ENCODE measurements around the gene CALR3.
A peak's percentile ranks its signal among the peaks of the same experiment; 100 is the strongest.
"Not testable (repeated sequence)": the region's sequence is repeated elsewhere in the genome, so short reads cannot be mapped to it uniquely, and the experiment has no call there.

Gene CALR3

DNA sequence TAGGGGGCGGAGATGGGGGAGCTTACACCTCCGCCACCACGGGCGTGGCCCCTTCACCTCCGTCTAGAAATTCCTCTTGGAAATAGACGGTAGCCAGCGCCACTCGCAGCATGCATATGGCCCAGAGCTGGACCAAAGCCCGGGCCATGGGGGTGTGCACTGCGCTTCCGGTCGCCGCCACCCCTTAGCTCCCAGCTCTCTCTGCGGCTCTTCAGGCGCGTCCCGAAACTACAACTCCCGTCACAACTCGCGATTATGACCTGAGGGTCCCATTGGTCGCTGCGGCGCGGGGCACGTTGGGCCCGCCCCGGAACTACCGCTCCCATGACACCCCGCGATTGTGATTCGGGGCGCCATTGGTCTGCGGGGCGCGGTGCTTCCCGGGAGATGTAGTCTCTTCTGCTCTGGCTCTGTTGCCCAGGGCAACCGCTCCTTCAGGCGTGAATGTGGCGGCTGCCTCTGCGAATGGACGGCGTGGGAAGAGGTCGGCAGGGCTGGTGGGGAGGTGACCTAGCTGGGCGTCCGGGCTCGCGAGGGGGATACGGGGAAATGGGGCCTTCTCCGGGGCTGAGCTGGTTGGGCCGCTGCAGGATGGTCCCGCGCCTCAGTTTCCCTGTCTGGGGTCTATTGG, at the start of gene CALR3, which contains the start of gene C19orf44:
Gene CALR3 (minus strand): TSS at position 186 of the 631 bp plus-strand sequence. CDS start 38 bp downstream, at position 148.
Gene C19orf44 (plus strand): TSS at position 413 of the 631 bp plus-strand sequence. CDS start 4,399 bp downstream, outside the sequence.
- peak; percentile 97 for FAIRE-seq

GRCh38 chr19:16544473-16545231, 48.7 kb upstream of the CALR3 start:
- no peak for FAIRE-seq

DNA sequence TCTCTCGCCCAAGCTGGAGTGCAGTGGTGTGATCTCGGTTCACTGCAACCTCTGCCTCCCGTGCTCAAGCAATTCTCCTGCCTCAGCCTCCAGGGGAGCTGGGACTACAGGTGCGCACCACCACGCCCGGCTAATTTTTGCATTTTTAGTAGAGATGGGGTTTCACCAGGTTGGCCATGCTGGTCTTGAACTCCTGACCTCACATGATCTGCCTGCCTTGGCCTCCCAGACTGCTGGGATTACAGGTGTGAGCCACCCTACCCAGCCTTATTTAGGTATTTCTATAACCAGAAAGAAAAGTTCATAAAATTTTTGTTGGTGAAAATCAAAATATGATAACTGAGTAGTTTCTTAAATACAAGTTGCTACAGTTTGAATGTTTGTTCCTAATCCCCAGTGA, 47.8 kb upstream of the CALR3 start:
- not testable (repeated sequence) for FAIRE-seq

- no peak for FAIRE-seq
Measured at GRCh38 chr19:16542910-16543472, 47.0 kb upstream of the CALR3 start.

- peak; percentile 77 for FAIRE-seq
Measured at GRCh38 chr19:16542045-16542909, 46.3 kb upstream of the CALR3 start, which contains the start of gene CHERP. TSS of gene CHERP (minus strand) at chr19:16542437. CDS start at chr19:16542378, 59 bp downstream.

GRCh38 chr19:16541526-16542044, 45.6 kb upstream of the CALR3 start:
- FAIRE-seq, result no peak

DNA sequence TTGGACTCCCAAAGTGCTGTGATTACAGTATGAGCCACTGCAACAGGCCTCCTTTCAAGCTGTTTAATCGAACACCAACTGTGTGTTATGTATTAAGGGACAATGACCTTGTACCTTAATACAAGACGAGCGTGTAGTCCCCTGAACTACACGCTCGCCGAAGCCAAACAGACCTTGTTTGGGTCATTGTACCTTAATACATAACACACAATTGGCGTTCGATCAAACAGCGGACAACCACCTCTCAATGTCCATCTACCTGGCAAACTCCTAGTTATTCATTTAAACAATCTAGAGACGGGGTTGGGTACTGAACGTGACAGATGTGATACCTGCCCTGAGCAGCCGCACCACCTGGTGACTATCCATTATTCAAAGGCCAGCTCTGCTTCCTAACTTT, 45.0 kb upstream of the CALR3 start:
- FAIRE-seq, result no peak

DNA sequence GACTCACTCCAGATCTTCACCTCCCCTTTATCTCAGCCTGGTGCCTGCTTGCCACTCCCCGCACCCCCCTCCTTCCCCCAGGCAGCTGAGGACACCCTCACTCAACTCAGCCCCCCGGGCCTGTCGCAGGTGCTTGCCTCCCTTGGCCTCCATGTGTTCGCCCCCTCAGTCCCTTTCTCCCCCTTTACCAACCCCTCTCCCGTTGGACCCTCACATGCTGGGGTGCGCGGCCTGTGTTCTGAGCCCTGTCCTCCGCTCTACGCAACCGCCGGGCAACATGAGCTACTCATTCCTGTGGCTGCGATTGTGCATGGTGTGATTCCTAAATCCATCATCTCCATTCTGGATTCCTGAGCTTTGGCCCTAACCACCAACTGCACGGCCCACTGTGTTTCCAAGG, 41.1 kb upstream of the CALR3 start:
- no peak for FAIRE-seq

GRCh38 chr19:16536130-16536529, 40.2 kb upstream of the CALR3 start:
- no peak for FAIRE-seq

DNA sequence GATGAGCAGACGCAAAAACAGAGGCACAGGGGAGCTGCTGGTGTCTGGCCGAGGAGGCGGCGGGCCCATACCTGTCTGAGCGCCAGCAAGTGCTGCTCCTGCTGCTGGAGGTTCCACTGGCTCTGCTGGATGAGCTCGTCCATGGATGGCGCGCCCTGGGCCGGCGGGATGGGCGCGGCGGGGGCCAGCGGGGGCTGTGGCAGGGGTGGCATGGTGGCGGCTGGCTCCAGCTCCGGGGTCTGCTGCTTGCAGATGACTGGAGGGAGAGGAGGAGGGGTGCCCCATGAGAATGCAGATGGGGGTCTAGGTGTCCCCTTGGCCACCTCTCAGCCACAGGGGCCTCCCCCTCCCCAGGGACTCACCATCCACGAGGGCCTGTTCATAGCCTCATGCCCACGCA, 39.4 kb upstream of the CALR3 start:
- no peak for FAIRE-seq

- FAIRE-seq, result no peak
Measured at GRCh38 chr19:16532440-16533234, 36.7 kb upstream of the CALR3 start.

GRCh38 chr19:16531380-16531669, 35.4 kb upstream of the CALR3 start:
- no peak for FAIRE-seq

GRCh38 chr19:16530540-16531379, 34.8 kb upstream of the CALR3 start:
- no peak for FAIRE-seq

- no peak for FAIRE-seq
Measured at GRCh38 chr19:16529466-16530144, 33.6 kb upstream of the CALR3 start.

- FAIRE-seq, result no peak
Measured at GRCh38 chr19:16527971-16528521, 32.1 kb upstream of the CALR3 start.

GRCh38 chr19:16527334-16527935, 31.5 kb upstream of the CALR3 start:
- FAIRE-seq, result no peak

DNA sequence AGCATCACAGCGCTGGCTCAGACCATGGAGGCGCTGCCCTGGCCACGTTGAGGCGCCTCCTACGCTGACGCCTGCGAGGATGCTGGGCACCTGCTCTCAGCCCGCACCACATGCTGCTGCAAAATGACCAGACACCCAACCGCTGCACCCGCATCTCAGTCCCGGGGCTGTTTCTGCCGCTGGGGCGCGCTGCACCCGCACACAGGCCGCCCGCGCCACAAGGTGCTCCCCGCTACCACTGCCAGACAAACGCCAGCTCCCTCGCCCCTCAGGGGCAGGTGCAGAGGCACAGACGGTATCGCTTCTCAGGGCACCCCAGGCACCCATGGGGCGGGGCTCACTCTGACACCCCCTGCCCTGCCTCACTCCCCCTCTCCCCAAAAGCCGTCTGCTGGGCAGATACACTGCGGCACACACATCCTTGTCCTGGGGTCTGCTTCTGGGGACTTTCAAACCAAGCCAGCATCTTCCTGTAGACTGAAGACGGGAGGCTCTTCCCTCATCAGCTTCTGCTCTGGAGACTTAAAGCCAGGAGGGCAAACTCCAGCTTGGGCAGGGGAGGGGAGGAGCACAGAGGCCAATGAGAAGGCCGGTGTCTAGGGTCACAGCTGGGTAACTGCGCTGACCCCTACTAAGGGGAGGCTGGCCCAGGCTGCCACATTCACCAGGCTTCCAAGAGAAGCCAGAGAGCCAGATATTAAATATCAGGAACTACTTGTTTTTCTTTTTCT, 29.9 kb upstream of the CALR3 start:
- FAIRE-seq, result no peak

- FAIRE-seq, result no peak
Measured at GRCh38 chr19:16524991-16525734, 29.2 kb upstream of the CALR3 start.

All from G401.6 (cell line).